Ureter (tissue), 1 donor: ENCODE data around the gene OAS3. TPM values are rescaled to one million over a fixed set of nuclear protein-coding genes. Genes with fewer than 3 reads are reported as not detected.

Experiments used
- DNase-seq: peaks from one replicate; pipeline ENCODE4 v3.0.0-alpha.2; 2020; ENCODE audit warnings: low spot score
- total RNA-seq: library from RNA; stranded (reverse); gene quantifications from one replicate; pipeline ENCODE4 v1.2.4, GENCODE V29; 2023
- donor health status: DM: yes; HTN: yes; CAD: no.

OAS3 gene
- total RNA-seq, 1 donor from 2014 or later = 33.4 TPM

DNA sequence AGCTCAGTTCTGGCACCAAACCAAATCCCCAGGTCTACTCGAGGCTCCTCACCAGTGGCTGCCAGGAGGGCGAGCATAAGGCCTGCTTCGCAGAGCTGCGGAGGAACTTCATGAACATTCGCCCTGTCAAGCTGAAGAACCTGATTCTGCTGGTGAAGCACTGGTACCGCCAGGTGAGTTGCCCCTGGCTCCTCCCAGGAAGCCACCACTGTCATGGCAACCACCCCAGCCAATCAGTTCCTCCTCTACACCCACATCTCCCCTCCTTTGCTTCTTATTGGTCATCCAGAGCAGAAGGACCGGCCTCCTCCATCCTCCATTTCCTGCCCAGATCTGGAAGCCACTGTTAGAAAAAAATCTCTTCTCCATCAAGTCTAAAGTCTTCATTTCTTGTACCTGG, 22.8 kb downstream of the OAS3 start:
- DNase-seq = no peak

- DNase-seq = no peak
Measured at GRCh38 chr12:112961536-112961935, 23.3 kb downstream of the OAS3 start.

DNA sequence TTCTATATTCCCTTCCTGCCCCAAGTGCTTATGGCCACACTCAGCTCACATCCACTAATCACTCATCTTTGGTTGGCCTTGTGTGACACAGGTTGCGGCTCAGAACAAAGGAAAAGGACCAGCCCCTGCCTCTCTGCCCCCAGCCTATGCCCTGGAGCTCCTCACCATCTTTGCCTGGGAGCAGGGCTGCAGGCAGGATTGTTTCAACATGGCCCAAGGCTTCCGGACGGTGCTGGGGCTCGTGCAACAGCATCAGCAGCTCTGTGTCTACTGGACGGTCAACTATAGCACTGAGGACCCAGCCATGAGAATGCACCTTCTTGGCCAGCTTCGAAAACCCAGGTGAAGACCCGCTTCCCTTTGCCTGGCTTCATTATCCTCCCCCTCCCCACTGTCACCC, 24.3 kb downstream of the OAS3 start:
- DNase-seq = no peak

DNA sequence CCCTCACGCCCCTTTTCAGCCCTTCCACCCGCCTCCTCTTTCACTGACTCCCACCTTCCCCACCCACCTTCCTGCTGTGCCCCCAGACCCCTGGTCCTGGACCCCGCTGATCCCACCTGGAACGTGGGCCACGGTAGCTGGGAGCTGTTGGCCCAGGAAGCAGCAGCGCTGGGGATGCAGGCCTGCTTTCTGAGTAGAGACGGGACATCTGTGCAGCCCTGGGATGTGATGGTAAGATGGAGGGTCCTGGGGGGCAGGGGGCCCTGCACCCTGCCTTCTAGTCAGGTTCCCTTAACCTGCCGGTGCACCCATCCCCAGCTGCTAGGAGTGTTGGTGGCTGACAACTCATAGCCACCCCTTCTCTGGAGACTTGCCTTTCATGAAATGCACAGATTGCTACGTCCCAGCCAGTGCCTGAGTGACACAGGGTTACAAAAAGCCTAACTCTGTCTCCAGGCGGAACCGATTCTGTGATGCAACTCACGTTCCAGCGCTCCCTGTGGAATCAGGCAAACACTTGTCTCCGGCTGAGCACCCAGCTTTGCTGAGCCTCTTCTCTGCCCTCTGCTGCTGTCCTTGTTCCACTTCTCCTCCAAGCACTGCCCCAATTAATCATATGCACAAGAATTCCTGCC, 25.1 kb downstream of the OAS3 start:
- no peak for DNase-seq

DNA sequence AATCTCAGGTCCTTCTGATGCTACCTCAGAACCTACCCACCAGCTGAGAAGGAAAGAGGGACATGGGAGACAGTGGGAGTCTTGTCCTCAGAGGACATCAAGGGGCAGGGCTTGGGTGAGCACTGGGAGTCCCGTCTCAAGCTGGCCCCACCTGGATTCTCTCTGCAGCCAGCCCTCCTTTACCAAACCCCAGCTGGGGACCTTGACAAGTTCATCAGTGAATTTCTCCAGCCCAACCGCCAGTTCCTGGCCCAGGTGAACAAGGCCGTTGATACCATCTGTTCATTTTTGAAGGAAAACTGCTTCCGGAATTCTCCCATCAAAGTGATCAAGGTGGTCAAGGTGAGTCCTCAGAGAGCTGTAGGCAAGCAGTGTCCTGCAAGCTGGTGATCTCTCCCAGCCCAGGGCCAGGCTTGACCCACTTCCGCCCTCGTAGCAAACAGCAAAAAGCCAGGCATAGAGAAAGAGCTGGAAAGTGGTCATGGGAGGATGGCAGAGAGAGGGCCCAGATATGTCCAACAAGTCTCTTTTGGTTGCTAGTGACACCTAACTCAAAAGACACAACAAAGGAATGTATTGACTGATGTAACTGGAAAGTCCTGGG, 25.9 kb downstream of the OAS3 start:
- no peak for DNase-seq

- DNase-seq = no peak
Measured at GRCh38 chr12:112964915-112965314, 26.6 kb downstream of the OAS3 start.

GRCh38 chr12:112965643-112966042, 27.4 kb downstream of the OAS3 start:
- no peak for DNase-seq

DNA sequence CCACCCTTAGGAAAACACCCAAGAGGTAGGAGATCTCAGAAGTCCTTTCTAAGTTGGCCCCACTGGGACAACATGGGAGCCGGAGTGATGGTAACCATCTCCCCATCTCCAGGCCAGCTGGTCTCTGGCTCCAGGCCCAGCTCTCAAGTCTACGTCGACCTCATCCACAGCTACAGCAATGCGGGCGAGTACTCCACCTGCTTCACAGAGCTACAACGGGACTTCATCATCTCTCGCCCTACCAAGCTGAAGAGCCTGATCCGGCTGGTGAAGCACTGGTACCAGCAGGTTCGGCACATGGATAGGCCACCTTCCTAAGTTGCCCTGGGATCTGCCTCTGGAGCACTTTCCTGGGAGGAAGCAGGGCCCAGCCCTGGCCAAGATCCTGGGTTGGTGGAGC, 29.0 kb downstream of the OAS3 start:
- DNase-seq = no peak

DNA sequence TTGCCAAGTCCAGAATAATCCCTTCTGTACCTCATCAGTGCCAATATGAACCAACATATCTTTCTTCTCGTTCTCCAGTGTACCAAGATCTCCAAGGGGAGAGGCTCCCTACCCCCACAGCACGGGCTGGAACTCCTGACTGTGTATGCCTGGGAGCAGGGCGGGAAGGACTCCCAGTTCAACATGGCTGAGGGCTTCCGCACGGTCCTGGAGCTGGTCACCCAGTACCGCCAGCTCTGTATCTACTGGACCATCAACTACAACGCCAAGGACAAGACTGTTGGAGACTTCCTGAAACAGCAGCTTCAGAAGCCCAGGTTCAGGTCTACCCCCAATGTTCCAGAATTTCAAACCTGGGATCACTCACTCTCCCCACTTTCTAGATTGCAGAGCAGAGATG, 29.6 kb downstream of the OAS3 start:
- no peak for DNase-seq

DNA sequence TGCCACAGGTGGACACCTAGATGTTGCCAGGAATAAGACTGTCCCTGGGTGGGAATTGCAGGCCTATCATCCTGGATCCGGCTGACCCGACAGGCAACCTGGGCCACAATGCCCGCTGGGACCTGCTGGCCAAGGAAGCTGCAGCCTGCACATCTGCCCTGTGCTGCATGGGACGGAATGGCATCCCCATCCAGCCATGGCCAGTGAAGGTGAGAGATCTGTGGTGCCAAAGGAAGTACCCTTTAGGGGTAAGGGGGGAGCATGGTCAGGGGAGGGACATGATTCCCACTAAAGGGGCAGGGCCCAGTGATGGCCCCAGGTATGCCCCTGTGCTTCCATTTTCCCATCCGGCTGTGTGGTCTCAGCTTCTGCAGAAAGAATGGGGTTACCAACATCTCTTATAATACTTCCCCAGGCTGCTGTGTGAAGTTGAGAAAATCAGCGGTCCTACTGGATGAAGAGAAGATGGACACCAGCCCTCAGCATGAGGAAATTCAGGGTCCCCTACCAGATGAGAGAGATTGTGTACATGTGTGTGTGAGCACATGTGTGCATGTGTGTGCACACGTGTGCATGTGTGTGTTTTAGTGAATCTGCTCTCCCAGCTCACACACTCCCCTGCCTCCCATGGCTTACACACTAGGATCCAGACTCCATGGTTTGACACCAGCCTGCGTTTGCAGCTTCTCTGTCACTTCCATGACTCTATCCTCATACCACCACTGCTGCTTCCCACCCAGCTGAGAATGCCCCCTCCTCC, 31.5 kb downstream of the OAS3 start:
- DNase-seq = no peak

GRCh38 chr12:112970391-112970790, 32.1 kb downstream of the OAS3 start:
- no peak for DNase-seq

- DNase-seq = no peak
Measured at GRCh38 chr12:112971248-112971647, 33.0 kb downstream of the OAS3 start.

- DNase-seq = no peak
Measured at GRCh38 chr12:112973011-112973735, 34.9 kb downstream of the OAS3 start.

DNA sequence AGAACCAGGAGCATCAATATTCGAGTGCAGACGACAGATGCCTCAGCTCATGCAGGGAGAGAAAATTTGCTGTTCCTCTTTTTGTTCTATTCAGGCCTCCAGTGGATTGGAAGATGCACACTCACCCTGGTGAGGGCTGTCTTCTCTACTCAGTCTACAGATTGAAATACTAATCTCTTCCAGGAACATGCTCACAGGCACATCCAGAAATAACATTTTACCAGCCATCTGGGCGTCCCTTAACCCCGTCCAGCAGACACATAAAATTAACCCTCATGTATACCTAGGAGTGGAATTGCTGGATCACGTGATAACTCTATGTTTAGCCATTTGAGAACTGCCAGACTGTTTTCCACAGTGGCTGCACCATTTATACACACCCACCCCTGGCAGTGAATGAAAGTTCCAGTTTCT, 35.6 kb downstream of the OAS3 start:
- no peak for DNase-seq

DNA sequence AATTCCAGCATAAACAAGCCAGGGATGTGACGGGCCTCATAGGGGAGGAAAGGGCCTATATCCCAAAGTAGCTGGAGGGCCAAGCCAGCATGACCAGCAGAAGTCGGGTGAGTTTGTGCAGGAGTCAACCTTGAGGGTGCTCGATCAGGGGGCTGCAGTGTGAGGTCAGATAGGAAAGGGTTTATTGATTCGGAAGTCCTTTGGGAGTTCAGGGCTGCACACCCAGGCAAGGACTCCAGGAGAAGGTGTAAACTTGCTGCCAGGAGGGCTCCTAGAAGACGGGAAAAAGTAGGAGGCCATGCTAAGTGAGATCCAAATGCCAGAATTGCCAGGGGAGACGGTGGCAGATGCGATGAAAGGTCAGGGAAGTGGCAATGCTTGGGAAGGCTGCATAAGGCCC, 36.6 kb downstream of the OAS3 start:
- DNase-seq = no peak

DNA sequence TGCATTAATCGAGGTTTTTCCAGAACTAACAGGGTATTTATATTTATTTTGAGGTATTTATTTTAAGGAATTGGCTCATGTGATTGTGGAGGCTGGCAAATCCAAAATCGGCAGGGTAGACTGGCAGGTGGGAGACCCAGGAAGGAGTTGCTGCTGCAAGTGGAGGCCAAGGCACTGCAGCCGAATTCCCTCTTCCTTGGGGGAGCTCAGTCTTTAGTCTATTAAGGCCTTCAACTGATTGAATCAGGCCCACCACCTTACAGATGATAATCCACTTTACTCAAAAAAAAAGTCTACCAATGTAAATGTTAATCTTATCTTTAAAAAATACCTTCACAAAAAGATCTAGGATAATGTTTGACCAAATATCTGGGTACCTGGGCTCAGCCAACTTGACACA, 38.9 kb downstream of the OAS3 start:
- no peak for DNase-seq

DNA sequence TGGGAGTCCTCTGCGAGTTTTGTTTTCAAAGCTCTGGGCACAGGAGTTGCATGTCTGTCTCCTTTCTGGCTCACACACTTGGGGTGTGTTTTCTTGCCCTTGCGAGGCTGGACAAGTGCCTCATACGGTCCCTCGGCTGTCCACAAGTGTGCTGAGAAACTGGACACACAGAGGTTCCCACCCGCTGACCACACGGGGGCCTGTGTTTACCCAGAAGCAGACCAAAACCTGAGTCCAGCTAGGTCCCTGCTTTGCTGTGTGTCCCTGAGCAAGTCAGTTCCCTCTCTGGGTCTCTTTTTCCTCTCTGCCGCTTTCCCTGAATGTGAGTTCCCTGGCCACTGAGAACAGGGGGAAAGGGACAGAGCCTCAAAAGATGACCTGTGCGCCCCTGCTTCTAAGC, 39.4 kb downstream of the OAS3 start:
- DNase-seq = no peak

DNA sequence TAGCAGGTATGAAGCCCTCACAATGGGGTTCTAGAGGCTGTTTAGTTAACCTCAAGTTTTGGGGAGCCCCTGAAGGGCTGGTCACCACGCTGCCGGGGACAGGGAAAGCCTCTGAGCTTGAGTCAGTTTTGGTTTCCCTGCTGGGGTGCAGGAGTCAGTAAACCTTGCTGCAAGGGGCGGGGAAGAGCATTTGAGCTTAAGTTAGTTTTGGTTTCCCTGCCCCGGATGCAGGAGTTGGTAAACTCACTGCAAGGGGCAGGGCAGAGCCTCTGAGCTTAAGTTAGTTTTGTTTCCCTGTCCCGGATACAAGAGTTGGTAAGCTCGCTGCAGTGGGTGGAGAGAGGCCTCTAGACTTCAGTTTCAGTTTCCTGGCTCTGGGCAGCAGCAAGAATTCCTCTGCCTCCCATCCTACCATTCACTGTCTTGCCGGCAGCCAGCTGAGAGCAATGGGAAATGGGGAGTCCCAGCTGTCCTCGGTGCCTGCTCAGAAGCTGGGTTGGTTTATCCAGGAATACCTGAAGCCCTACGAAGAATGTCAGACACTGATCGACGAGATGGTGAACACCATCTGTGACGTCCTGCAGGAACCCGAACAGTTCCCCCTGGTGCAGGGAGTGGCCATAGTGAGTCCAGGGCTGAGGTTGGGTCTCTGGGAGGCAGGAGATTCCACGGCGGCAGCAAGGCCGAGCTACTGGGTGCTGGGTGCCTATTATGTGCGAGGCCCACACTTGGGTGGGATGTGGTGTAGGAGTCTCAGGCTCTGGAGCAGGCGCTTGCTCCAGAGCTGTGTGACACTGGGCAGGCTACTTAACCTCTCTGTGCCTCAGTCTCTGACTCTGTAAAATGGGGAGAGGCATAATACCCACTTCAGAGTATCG, 40.1 kb downstream of the OAS3 start, which contains the start of gene OAS2:
Gene OAS2 (plus strand): TSS at position 357 of the 878 bp plus-strand sequence. CDS start 90 bp downstream, at position 447.
- peak; percentile 78 for DNase-seq

DNA sequence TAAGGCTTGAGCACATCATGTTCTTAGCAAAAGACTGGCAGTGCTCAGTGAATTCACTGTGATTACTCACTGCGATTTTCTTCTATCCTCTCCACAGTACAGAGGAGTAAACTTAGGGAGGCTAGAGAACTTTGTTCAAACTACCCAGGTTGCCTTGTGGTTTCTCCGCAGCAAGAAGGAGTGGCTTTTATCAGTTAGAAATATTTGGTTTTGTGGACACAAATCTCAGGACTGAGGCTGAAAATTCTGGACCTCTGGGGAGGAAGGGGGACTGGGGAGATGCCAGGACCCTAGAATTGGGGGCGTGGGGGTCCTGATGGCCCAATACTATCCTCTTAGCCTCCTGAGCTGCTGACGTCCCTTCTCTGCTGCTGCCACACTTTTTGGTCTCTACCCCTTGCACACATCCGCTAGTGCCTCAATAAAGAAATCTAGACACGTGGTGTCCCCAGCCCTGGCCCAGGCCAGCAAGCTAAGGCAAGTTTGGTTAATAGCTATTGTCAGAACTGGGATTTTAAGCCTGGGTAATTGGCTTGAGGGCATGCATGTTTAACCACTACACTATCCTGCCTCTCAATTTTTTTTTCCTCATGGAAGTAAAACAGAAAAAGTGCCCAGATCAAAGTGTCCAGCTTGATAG, 40.9 kb downstream of the OAS3 start:
- DNase-seq = peak; percentile 76

DNA sequence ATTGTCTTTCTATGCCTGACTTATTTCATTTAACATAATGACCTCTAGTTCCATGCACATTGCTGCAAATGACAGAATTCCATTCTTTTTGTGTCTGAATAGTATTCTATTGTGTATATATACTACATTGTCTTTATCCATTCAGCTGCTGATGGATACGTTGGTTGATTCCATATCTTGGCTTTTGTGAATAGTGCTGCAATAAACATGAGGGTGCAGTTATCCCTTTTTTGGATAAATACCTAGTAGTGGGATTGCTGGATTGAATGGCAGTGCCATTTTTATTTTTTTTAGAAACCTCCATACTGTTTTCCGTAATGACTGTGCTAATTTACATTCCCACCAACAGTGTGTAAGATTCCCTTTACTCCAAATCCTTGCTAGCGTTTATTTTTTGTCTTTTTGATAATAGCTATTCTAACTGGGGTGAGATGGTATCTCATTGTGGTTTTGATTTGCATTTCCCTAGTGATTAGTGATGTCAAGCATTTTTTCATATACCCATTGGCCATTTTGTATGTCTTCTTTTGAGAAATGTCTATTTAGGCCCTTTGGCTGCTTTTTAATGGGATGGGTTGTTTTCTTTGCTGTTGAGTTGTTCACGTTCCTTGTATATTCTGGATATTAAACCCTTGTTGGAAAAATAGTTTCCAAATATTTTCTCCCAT, 42.4 kb downstream of the OAS3 start:
- no peak for DNase-seq
